H9 (cell line): Measurements from ENCODE around the gene TLE4. TPM values are rescaled to one million over a fixed set of nuclear protein-coding genes. Genes with fewer than 3 reads are reported as not detected.

Source experiments
- DNase-seq: peaks from one replicate; pipeline ENCODE4 v3.0.0-alpha.2; 2017
- H2AFZ ChIP-seq: one replicate; pipeline ENCODE4 v1.6.1; 2013; ENCODE audit warnings: mild to moderate bottlenecking, low read length, control low read depth, moderate library complexity
- H2AK5ac ChIP-seq: 2 replicates; pipeline ENCODE4 v1.6.1; 2013; ENCODE audit warnings: low read length, control low read depth, mixed read lengths; ENCODE audit not compliant: insufficient read length
- H2BK120ac ChIP-seq: one replicate; pipeline ENCODE4 v1.6.1; 2013; ENCODE audit warnings: low read depth, mild to moderate bottlenecking, low read length, control low read depth, inconsistent platforms; ENCODE audit not compliant: poor library complexity, severe bottlenecking
- H2BK12ac ChIP-seq: 2 replicates; pipeline ENCODE4 v1.6.1; 2013; ENCODE audit warnings: low read length, control low read depth, mixed read lengths, low read depth; ENCODE audit not compliant: insufficient read length
- H2BK15ac ChIP-seq: 2 replicates; pipeline ENCODE4 v1.6.1; 2013; ENCODE audit warnings: low read depth, low read length, control low read depth
- H2BK20ac ChIP-seq: one replicate; pipeline ENCODE4 v1.6.1; 2013; ENCODE audit warnings: low read depth, mild to moderate bottlenecking, low read length, control low read depth, inconsistent platforms; ENCODE audit not compliant: poor library complexity, severe bottlenecking
- H2BK5ac ChIP-seq: 2 replicates; pipeline ENCODE4 v1.6.1; 2013; ENCODE audit warnings: low read length, control low read depth, mixed read lengths; ENCODE audit not compliant: insufficient read length
- H3K14ac ChIP-seq: 2 replicates; pipeline ENCODE4 v1.6.1; 2013; ENCODE audit warnings: low read length, control low read depth; ENCODE audit not compliant: insufficient read depth
- H3K18ac ChIP-seq: 2 replicates; pipeline ENCODE4 v1.6.1; 2013; ENCODE audit warnings: low read depth, mild to moderate bottlenecking, mixed read lengths, low read length, control low read depth; ENCODE audit not compliant: insufficient read length
- H3K23ac ChIP-seq: 2 replicates; pipeline ENCODE4 v1.6.1; 2013; ENCODE audit warnings: low read length, control low read depth, mixed read lengths, low read depth; ENCODE audit not compliant: insufficient read length
- H3K23me2 ChIP-seq: 2 replicates; pipeline ENCODE4 v1.6.1; 2013; ENCODE audit warnings: low read depth, mild to moderate bottlenecking, mixed read lengths, low read length, control low read depth; ENCODE audit not compliant: insufficient read length, poor library complexity, severe bottlenecking
- H3K27ac ChIP-seq: 2 replicates; pipeline ENCODE4 v1.5.1; 2013; ENCODE audit warnings: low read length, control low read depth, mixed read lengths, low read depth; ENCODE audit not compliant: insufficient read length
- H3K27me3 ChIP-seq: 2 replicates; pipeline ENCODE4 v1.6.1; 2013; ENCODE audit warnings: low read length, control low read depth, inconsistent platforms; ENCODE audit not compliant: insufficient read depth
- H3K4ac ChIP-seq: 2 replicates; pipeline ENCODE4 v1.6.1; 2013; ENCODE audit warnings: low read depth, mild to moderate bottlenecking, control low read depth, inconsistent platforms, low read length, moderate library complexity
- H3K4me1 ChIP-seq: 2 replicates; pipeline ENCODE4 v1.6.1; 2013; ENCODE audit warnings: low read length, control low read depth, inconsistent platforms; ENCODE audit not compliant: insufficient read depth
- H3K4me2 ChIP-seq: 2 replicates; pipeline ENCODE4 v1.6.1; 2013; ENCODE audit warnings: low read length, control low read depth, mixed read lengths; ENCODE audit not compliant: insufficient read length, insufficient read depth
- H3K56ac ChIP-seq: 2 replicates; pipeline ENCODE4 v1.6.1; 2013; ENCODE audit warnings: low read depth, mild to moderate bottlenecking, mixed read lengths, low read length, control low read depth; ENCODE audit not compliant: insufficient read length
- H3K79me1 ChIP-seq: 2 replicates; pipeline ENCODE4 v1.6.1; 2013; ENCODE audit warnings: low read depth, mild to moderate bottlenecking, moderate library complexity, low read length, control low read depth, inconsistent platforms; ENCODE audit not compliant: insufficient read depth, poor library complexity, severe bottlenecking
- H3K79me2 ChIP-seq: 2 replicates; pipeline ENCODE4 v1.6.1; 2013; ENCODE audit warnings: low read length, control low read depth, inconsistent platforms; ENCODE audit not compliant: insufficient read depth
- H3K9ac ChIP-seq: 2 replicates; pipeline ENCODE4 v1.6.1; 2013; ENCODE audit warnings: low read length, control low read depth, mixed read lengths; ENCODE audit not compliant: insufficient read length; ENCODE audit errors: extremely low read depth
- H3K9me3 ChIP-seq: one replicate; pipeline ENCODE4 v1.6.1; 2013; ENCODE audit warnings: low read depth, low read length, inconsistent platforms; ENCODE audit not compliant: control insufficient read depth
- H3T11ph ChIP-seq: one replicate; pipeline ENCODE4 v1.6.1; 2013; ENCODE audit warnings: mild to moderate bottlenecking, low read length, control low read depth, inconsistent platforms
- H4K20me1 ChIP-seq: one replicate; pipeline ENCODE4 v1.6.1; 2013; ENCODE audit not compliant: control insufficient read depth, insufficient read length, insufficient read depth
- H4K5ac ChIP-seq: 2 replicates; pipeline ENCODE4 v1.6.1; 2013; ENCODE audit warnings: low read depth, mild to moderate bottlenecking, mixed read lengths, low read length, control low read depth; ENCODE audit not compliant: insufficient read length
- H4K8ac ChIP-seq: replicated peaks from 2 replicates; pipeline ENCODE4 v1.6.1; 2013; ENCODE audit warnings: low read length, control low read depth, mixed read lengths, low read depth; ENCODE audit not compliant: insufficient read length
- H4K91ac ChIP-seq: 2 replicates; pipeline ENCODE4 v1.6.1; 2013; ENCODE audit warnings: low read depth, mild to moderate bottlenecking, moderate library complexity, mixed read lengths, low read length, control low read depth; ENCODE audit not compliant: insufficient read length
- H3K27ac Mint-ChIP-seq, 3 experiments: 2 replicates in 2 of 3; 3 replicates in 1 of 3; pipeline ENCODE4 v1.8.0; 2020 to 2021; ENCODE audit warnings: mixed read lengths in 3 of 3, mild to moderate bottlenecking in 1 of 3, moderate library complexity in 1 of 3
- H3K27me3 Mint-ChIP-seq: 2 replicates; pipeline ENCODE4 v1.8.0; 2021; ENCODE audit warnings: low read depth, mild to moderate bottlenecking, moderate library complexity, mixed read lengths
- H3K36me3 Mint-ChIP-seq, 3 experiments: 2 replicates in 2 of 3; 3 replicates in 1 of 3; pipeline ENCODE4 v1.8.0; 2020 to 2021; ENCODE audit warnings: low read depth in 3 of 3, mixed read lengths in 3 of 3; ENCODE audit not compliant: insufficient read depth in 1 of 3
- H3K4me1 Mint-ChIP-seq, 2 experiments: 2 replicates each; pipeline ENCODE4 v1.8.0; 2020; ENCODE audit warnings: mixed read lengths in 2 of 2
- H3K4me3 Mint-ChIP-seq, 2 experiments: 2 replicates in 1 of 2; 3 replicates in 1 of 2; pipeline ENCODE4 v1.8.0; 2020 to 2021; ENCODE audit warnings: mild to moderate bottlenecking in 2 of 2, mixed read lengths in 2 of 2, moderate library complexity in 1 of 2
- H3K9me3 Mint-ChIP-seq, 2 experiments: 2 replicates in 1 of 2; 3 replicates in 1 of 2; pipeline ENCODE4 v1.8.0; 2020; ENCODE audit warnings: mild to moderate bottlenecking in 2 of 2, mixed read lengths in 2 of 2, moderate library complexity in 1 of 2
- CTCF ChIP-seq: fragments of 200-600 bp; sonication (generic); conservative IDR thresholded peaks from 3 replicates; pipeline ENCODE4 v1.8.0; 2021; ENCODE audit warnings: antibody characterized with exemption, mild to moderate bottlenecking
- WGBS: extraction: QIAGEN DNeasy Blood & Tissue Kit; methylation state at CpG from one replicate; pipeline ENCODE4 v1.1.7; 2013; ENCODE audit warnings: missing lambda C conversion rate, low lambda C conversion rate, mixed read lengths; ENCODE audit not compliant: insufficient read length; ENCODE audit errors: extremely low coverage; 5-methylcytosine and 5-hydroxymethylcytosine counted together
- total RNA-seq: library from RNA; stranded (reverse); gene quantifications from 2 replicates; pipeline ENCODE4 v1.2.1, GENCODE V29; 2021

TLE4 gene
- total RNA-seq, 1 experiment from 2014 or later = 35.1 TPM

GRCh38 chr9:79682076-79682736 lies 110.4 kb downstream of the TLE4 start:
- Histone ChIP-seq H3K4me1 (no peaks in the 10 kb centered on the region; the same call in 1 of the 2 replicates), H4K5ac (no peak overlapping the region), H3K27me3 (no peaks in the 10 kb centered on the region), H3K23me2 (no peaks in the 10 kb centered on the region), H2BK5ac (no peak overlapping the region), H2AFZ (no peak overlapping the region), H3K27ac (no peak overlapping the region), H3K23ac (no peak overlapping the region), H3K18ac (no peak overlapping the region), H3K14ac (no peak overlapping the region), H3K79me2 (no peaks in the 10 kb centered on the region), H3K56ac (no peak overlapping the region), H2BK20ac (no peak overlapping the region), H2BK12ac (no peak overlapping the region), H2BK15ac (no peak overlapping the region), H3K79me1 (no peaks in the 10 kb centered on the region), H2BK120ac (no peak overlapping the region), H4K8ac (no peak overlapping the region), H3K9ac (no peak overlapping the region), H2AK5ac (no peak overlapping the region), H4K91ac (no peak overlapping the region), H3K9me3 (no peaks in the 10 kb centered on the region), H4K20me1 (no peaks in the 10 kb centered on the region), H3T11ph (no peak overlapping the region), H3K4me2 (no peak overlapping the region), H3K4ac (no peak overlapping the region)
- no CpG with 5 or more reads among the region's 4 CpGs for WGBS
- peaks cover 10 to 15% of the 10 kb centered on the region in 2 experiments for H3K4me1 Mint-ChIP-seq
- peak overlapping the region in 2 of 3 experiments; percentile 8 to 50; a peak in 3 of 7 replicates for H3K27ac Mint-ChIP-seq
- peaks cover 3 to 4% of the 10 kb centered on the region in 2 experiments; a peak in 2 of 5 replicates for H3K9me3 Mint-ChIP-seq
- peaks cover 4 to 16% (median 12%) of the 10 kb centered on the region in 3 experiments; a peak in 5 of 7 replicates for H3K36me3 Mint-ChIP-seq
- no peak for TF ChIP-seq CTCF
- no peak overlapping the region for H3K4me3 Mint-ChIP-seq
- H3K27me3 Mint-ChIP-seq = no peaks in the 10 kb centered on the region
- no peak for DNase-seq
